Stimulated activated CD4-positive, alpha-beta T cell treated with anti-CD3 and anti-CD28 coated beads, Interleukin-1b, Interleukin-23, amount 100 ng/mL, for 48 hours (primary cell): ENCODE results near the gene KRTAP10-2.
"Not testable (repeated sequence)": the region's sequence is repeated elsewhere in the genome, so short reads cannot be mapped to it uniquely, and the experiment has no call there.

ENCODE experiments used
- DNase-seq: peaks from one replicate; pipeline ENCODE4 v3.0.0-alpha.2; 2020

The KRTAP10-2 gene, protein sequence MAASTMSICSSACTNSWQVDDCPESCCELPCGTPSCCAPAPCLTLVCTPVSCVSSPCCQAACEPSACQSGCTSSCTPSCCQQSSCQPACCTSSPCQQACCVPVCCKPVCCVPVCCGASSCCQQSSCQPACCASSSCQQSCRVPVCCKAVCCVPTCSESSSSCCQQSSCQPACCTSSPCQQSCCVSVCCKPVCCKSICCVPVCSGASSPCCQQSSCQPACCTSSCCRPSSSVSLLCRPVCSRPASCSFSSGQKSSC

DNA sequence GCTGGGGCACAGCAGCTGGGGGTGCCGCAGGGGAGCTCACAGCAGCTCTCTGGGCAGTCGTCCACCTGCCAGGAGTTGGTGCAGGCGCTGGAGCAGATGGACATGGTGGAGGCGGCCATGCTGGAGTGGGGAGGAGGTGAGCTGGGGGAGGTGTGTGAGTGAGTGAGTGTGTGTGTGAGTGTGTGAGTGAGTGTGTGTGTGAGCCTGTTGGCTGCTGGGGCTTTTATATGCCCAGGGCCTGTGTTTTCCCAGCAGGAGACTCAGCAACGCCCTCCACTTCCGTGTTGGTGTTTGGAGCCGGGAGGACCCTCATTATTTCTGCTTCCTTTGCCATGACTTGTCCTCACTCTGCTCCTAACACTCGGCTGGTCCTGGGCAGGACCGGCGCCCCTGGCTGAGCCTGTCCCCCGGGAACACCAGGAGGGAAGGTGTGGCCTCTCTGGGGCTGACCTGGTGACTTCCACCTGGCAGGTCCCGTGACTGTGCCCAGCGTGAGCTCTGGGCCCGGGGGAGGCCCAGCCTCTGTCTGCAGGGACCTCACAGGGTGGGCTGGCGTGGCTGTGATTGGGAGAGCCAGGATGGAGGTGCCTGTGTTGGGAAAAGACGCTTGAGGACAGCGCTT is at the start of gene KRTAP10-2:
Gene KRTAP10-2 (minus strand): TSS at position 166 of the 622 bp plus-strand sequence. CDS start 47 bp downstream, at position 119.
- no peak for DNase-seq

DNA sequence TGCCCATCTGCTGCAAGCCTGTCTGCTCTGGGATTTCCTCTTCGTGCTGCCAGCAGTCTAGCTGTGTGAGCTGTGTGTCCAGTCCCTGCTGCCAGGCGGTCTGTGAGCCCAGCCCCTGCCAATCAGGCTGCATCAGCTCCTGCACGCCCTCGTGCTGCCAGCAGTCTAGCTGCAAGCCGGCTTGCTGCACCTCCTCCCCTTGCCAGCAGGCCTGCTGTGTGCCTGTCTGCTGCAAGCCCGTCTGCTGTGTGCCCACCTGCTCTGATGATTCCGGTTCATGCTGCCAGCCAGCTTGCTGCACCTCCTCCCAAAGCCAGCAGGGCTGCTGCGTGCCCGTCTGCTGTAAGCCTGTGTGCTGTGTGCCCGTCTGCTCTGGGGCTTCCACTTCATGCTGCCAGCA is 49.8 kb upstream of the KRTAP10-2 start:
- DNase-seq, result not testable (repeated sequence)

DNA sequence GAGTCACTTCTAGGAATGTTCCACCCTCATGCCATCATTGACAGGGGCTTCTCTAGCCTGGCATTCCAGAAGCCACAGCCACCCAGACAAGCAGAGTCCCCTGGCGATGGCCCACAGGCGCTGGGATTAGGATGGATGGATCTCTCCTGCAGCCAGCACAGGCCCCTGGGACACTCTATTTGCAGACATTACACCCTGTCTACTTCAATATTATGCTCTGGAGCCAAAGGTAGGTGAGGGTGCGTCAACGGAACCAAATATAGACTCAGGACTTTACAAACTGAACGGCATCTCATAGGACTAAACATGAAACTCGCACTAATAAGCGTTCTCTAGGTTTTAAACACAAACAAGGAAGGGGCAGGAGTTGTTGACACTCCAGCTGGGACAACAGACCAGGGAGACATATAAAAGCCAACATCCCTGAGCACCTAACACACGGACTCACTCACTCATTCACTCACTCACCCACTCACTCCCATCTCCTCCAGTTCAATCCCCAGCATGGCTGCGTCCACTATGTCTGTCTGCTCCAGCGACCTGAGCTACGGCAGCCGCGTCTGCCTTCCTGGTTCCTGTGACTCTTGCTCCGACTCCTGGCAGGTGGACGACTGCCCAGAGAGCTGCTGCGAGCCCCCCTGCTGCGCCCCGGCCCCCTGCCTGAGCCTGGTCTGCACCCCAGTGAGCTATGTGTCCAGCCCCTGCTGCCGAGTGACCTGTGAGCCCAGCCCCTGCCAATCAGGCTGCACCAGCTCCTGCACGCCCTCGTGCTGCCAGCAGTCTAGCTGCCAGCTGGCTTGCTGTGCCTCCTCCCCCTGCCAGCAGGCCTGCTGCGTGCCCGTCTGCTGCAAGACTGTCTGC is 49.0 kb upstream of the KRTAP10-2 start, which contains the start of gene KRTAP10-7:
Gene KRTAP10-7 (plus strand): TSS at position 480 of the 861 bp plus-strand sequence. CDS start 25 bp downstream, at position 505.
- not testable (repeated sequence) for DNase-seq

DNA sequence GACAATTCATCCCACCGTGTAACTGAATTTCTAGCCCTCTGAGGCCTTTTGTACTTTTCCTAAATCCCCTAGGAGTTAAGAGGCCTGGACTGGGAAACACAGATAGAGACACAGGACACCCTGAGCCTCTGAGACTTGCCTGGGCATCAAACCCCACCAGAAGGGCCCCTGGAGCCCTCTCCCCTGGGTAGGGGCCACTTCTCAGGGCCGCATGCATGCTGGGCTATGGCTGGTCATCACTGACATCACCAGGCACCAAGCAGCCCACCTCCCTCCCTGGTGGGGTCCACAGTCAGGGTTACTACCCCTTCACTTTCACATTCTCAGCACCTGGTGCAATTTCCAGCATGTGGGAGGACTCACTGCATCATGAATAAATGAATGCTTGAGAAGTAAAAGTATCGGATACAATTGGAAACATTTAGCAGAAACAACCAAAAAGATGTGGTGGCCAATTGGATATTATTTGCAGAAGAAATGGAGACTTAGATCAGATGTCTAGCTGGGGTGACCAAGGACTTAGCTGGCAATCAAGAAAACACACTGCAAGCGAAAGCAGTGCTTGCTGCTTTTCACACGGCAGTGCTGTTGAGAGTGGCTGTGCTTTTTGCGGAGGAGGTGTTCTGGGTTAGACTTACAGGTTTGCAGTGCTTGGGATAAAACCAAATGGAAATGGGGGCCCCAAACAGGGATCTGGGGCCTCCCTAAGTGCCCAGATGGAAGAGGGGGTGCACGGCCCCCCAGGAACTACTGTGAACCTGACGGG is 48.1 kb upstream of the KRTAP10-2 start:
- DNase-seq, result no peak

DNA sequence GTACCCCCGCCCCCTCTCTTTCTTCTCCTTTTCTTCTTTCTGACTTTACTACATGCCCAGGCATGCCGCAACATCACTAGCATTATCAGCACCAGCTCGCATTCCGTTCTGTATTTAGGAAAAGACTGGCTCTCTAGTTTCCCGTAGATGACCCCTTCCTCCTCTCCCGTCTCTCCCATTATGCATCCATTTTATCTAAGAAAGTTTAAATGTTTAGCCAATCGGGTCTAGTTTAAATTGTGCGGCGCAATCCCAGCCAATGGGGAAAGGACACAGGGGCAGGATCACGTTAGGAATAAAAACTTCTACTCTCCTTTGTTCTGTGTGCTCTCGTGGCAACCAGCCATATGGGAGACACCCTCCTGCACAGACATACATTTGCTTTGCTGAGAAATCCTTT is 46.8 kb upstream of the KRTAP10-2 start:
- no peak for DNase-seq

DNA sequence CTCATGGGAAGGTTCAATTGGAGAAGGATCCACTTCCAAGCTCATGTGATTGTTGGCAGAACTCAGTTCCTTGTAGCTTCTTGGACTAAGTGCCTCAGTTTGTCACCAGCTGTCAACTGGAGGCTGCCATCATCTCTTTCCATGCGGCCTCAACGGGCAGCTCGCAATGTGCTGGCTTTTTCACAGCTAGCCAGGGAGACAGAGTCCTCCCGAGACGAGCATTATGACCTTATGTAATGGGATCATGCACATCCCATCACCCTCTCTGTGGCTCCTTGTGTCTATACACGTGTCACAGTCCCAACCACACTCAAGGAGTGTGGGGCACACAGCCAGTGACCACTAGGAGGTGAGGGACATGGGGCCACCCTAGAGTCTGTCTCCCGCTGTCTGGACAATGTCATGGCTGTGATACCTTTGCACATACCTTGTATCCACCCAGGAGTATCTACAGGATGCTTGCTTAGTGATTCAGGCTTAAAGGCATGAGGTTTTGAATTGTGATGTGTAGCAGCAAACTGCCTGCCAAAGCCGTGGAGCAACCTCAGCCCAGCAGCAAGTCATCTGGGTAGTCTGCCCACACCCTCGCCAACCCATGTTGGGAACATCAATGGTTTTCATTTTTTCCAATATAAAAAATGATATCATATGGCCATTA is 44.9 kb upstream of the KRTAP10-2 start:
- DNase-seq, result no peak

DNA sequence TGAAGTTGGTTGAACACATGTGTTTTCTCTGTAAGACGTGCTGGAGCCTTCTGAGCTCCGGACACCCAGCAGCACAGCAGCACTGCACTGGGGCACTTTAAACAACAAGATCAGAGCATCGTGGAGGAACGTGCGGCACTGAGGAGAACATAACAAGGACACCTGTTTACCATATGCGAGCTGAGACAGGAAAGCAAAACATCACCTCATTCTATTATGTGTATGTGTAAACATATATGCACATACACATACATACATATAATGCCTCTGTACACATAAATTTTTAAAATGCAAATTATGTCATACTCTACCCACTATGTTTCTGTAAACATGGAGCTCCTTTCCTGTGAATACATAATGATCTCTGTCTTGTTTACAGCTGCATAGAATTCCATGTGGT is 44.2 kb upstream of the KRTAP10-2 start:
- no peak for DNase-seq

DNA sequence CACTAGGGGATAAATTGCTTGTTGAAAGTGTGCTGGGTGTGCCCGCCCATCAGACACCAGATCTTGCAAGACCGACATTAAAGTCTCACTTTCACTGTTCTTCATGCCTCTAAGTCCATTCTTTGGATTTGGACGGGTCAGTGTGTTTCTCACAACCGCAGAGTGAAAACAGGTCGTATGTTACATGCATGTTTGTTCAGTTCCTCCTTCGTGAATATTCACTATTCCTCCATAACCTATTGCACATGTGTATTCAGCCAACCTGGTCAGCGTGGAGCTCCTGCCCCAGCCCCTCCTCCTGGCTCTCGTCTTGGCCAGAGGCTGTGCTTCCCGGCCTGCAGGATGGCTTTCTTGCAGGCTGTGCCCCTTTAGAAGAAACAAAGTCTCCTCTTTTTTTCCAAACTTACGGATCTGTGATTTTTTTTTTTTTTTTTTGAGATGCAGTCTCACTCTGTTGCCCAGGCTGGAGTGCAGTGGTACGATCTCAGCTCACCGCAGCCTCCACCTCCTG is 43.2 kb upstream of the KRTAP10-2 start:
- no peak for DNase-seq

DNA sequence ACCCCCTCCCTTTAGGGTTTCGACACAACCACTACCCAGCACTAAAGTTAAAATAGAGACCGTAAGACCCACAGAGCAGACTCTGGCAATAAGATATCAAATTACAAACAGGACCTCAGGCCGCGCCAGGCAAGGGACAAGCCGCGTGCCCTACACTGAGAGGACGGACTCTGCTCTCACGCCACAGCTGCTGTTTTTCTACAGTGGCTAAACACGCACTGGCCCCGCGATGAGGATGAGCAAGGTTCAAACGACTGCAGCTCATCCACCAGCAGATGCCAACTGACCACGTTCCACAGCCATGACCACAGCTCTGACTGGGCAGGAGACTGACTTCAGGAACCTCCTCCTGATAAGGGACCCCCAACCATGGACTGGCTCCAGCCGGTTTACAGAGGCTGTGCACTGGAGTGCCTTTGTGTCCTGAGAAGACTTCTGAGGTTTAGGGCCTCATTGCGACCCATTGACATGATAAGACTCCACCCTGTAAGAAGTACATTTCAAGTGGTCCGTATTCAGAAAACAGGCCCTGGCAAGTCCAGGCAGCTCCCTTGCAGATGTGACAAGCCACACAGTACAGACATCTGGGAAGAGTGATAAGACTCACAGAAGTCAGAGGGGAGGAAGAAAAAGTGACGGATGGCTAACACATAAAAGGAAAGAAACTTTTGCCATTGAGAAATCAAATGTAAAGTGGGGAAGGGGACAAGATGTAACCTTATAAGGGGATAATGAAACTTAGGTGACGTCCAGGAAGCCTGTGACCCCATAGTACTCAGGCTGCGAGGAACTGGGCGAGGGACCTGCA is 42.5 kb upstream of the KRTAP10-2 start:
- DNase-seq, result no peak

DNA sequence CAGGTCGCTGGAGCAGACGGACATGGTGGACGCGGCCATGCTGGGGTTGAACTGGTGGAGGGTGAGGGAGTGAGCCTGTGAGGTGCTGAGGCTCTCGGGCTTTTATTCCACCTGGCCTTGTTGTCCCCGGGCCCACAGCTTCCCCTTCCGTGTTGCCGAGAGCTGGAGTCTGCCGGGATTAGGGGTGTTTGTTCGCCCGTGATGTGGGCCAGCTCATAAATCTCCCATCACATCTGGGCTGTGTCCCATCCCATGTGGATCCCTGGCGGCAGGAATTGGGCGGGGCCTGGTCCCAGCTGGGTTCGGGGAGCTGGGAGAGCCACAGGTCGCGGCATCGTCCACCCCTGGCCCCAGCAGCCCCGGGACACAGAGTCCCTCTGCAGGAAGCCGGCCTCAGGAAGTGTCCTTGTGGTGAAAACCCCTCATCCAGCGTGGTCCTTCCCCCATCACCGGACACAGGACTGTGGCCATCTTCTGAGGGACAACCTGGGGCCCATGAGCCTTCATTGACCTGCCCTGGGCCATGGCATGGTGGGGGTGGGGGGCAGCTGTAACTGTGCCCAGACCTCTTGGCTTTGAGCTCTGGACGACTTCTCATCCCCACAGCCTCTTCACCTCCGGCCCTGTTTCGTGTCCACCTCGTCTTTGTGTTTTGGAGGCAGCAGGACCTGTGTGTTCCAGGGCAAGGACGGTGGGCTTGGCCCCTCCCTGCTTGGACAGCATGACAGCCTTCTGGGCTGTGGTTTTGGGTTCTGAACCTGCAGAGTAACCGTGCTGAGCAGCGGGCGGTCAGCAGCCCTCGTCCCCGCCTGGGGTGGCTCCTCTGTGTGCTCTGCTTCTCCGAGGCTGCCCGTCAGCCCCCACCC is 41.4 kb upstream of the KRTAP10-2 start, which contains the start of gene KRTAP10-6:
Gene KRTAP10-6 (minus strand): TSS at position 60 of the 866 bp plus-strand sequence. CDS start 21 bp downstream, at position 39.
- no peak for DNase-seq

DNA sequence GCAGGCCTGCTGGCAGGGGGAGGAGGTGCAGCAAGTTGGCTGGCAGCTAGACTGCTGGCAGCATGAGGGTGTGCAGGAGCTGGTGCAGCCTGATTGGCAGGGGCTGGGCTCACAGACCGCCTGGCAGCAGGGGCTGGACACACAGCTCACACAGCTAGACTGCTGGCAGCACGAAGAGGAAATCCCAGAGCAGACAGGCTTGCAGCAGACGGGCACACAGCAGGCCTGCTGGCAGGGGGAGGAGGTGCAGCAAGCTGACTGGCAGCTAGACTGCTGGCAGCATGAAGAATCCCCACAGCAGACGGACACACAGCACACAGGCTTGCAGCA is 40.5 kb upstream of the KRTAP10-2 start:
- DNase-seq, result not testable (repeated sequence)

DNA sequence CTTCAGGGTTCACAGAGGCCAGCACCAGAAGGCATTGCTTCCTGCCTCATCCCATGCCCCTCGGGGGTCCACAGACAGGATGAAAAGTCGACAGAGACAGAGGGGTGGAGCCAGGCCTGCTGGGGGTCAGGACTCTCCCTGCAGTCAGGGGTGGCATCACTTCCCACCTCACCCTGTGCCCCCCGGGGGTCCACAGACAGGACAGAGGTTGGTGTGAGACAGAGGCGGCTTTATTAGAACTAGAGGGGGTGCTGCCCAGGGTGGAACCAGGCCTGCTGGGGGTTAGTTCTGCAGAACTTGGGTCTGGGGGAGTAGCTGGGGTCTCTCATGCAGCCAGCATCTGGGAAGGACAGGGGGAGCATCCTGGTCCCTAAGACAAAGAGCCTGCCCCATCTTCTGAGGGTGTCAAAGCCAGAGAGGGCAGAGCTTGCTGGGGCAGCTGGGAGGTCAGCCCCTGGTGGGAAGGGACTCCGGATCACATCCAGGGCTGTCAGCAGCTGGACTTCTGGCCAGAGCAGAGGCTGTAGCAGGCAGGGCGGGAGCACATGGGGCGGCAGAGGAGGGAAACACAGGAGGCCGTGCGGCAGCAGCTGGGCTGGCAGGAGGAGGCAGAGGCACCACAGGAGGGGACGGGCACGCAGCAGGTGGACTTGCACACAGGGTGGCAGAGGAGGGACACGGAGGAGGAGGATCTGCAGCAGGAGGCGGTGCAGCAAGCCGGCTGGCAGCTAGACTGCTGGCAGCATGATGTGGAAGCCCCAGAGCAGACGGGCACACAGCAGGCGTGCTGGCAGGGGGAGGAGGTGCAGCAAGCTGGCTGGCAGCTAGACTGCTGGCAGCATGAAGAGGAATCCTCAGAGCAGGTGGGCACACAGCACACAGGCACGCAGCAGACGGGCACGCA is 39.8 kb upstream of the KRTAP10-2 start:
- not testable (repeated sequence) for DNase-seq

DNA sequence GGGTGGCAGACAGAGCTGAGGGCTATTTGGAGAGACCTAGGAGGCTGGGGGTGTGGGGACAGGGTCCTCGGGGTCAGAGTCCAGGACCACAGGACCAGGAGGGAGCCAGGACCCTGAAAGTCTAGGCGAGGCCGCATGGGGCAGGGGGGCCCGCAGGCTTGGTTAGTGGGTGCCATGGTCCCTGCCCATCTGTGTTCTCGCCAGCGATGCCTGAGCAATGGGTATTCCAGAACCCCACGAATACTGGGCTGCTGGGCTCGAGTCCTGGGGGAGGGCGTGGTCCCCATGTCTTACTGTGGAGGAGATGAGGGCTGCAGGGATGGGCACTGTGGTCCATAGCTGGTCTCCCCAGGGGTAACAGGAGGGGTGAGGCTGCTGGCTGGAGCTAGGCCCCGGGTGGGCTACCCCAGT is 39.0 kb upstream of the KRTAP10-2 start:
- DNase-seq, result no peak

DNA sequence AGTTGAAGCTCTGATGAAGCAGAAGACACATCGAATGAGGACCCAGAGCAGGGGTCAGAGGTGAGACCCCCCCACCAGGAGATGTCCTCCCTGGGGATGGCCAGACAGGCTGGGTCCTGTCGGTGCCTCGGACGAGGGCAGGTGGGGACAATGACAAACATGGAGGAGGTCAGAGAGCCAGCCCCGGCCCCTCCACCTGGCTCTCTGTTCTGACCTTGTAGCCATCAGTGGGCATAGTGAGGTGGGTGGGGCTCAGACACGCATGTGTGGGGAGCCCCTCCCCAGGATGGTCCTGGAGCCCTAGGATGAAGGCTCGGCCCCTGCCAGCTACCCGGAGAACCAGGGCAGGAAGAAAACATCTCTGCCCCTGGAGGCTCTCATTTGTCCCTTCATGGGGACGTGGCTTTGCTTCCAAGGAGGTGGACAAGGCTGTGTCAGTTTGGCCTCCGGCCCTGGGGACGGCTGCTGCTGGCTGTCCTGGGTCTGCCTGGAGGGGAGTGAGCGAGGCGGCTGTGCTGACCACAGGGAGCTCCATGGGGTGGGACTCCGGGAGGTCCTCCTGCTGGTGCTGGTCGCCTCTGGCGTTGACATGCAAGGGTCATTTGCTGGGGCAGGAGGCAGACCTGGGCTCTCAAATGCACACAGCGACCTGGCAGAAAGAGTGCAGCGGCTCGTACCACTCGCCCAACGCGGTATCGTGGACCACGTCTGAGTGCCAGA is 38.4 kb upstream of the KRTAP10-2 start:
- DNase-seq, result no peak

DNA sequence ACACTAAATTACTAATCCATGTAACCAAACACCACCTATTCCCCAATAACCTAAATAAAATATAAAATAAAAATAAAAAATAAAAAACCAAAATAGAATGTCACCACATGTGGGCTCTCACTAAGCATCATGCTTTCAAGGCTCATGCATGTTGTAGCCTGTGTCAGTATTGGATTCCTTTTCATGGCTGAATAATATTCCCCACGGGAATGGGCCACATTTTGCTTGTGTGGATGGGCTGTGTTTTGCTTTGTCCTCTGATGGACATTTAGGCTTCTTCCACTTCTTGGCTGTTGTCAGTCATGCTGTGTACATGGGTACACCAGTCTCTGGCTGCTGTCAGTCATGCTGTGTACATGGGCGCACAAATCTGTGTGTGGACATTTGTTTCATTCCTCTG is 37.8 kb upstream of the KRTAP10-2 start:
- no peak for DNase-seq

DNA sequence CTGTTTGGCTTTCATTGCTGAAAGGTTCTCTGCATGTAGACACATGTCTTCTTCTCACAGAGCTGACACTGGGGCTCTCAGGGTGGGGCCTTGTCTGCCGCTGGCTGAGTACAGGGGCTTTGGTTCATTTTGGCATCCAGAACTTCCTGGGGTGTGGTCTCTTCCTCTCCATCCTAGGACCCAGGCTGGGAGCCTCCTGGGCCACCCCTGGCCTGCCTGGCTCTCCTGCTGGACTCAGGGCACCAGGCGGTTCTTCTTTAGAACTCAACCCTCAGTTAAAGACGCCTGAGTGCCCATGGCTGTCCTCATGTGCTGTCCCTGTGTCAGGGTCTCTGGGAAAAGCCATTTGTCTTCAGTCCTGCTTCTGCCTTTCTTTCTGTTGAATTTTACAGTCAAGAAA is 34.6 kb upstream of the KRTAP10-2 start:
- no peak for DNase-seq

DNA sequence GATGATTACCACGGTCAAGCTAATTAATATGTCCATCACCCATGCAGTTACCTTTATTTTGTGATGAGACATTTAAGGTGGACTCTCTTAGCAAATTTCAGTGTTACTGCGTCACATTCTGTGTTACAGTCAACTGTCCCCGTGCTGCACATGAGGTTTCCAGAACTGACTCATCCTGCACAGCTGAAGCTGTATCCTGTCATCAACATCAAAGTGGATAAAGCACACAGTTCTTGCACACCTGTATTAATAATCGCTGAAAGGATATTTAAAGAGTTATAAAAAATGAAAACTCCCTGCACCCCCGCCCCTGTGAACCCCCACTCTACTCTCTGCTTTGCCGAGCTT is 32.5 kb upstream of the KRTAP10-2 start:
- DNase-seq, result peak; percentile 45

DNA sequence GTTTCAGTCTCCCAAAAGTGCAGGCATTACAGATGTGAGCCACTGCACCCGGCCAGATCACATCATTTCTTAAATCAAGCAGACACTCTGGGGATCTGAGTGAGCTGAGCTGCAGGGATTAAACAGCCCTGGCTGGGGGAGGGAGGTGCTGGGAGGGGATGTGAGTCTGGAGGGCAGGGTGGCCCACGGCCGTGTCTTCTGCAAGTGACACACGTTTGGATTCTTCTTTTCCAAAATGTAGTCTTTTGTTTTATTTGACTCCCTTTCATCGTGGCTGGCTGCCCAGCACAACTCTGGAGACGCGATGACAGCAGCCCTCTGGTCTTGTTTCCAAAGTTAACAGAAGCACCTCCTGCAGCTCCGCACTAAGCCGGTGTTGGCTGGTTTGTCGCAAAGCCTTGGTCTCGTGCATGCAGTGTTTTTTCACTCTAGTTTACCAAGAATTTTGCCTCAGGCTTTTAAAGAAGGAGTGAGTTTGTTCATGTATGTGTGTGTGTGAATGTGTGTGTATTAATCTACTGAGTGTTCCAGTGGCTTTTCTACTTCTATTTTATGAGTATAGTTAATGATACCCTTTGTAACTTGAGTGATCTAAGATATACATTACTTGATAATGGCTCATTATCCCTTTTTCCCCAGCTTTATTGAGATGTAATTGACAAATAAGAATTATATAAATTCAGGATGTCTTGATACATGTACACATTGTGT is 31.9 kb upstream of the KRTAP10-2 start:
- DNase-seq, result no peak
